Body of pancreas (tissue), 4 donors: ENCODE data around the gene PFKFB2.

ENCODE experiments used
- POLR2A ChIP-seq, 3 donors: fragments of 450-650 bp; IDR thresholded peaks; one replicate each; pipeline ENCODE4 v1.6.1; 2016; ENCODE audit warnings: antibody characterized with exemption in 3 of 3, mild to moderate bottlenecking in 2 of 3
- TF ChIP-seq, protein P1 (sequence below), 7 experiments: fragments of 450-650 bp in 4 of 7; fragments of 200-600 bp in 3 of 7; sonication (generic) in 3 of 7; IDR thresholded peaks; one replicate each; pipeline ENCODE4 v1.5.1; 2016 to 2019; ENCODE audit warnings: antibody characterized with exemption in 7 of 7

DNA sequence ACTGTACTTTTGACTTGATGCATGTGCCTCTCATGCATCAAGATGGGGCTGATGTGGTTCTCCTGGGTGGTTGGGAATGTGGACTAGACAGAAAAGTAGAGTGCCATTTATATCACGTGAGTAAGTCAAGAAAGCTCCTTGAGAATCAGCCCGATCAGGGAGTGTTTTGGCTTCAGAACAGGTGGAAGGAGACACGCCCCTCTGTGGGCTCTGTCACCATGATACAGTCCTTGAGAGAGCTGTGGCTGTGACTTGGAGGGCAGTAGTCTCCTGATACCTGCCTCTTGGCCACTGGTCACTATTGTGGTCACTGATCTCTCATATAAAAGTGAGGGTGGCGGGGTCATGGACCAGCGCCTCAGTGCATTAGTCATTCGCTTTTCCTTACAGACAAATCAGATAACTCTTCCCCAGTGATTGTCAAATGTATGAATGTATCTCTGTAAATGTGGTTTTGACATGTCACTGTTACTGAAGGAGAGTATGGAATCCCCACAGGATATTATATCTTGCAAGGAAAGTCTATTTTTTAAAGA is 26.7 kb downstream of the PFKFB2 start:
- no peak for TF ChIP-seq POLR2A (IDR thresholded peaks at IDR 0.05)
- TF ChIP-seq, protein P1, sequence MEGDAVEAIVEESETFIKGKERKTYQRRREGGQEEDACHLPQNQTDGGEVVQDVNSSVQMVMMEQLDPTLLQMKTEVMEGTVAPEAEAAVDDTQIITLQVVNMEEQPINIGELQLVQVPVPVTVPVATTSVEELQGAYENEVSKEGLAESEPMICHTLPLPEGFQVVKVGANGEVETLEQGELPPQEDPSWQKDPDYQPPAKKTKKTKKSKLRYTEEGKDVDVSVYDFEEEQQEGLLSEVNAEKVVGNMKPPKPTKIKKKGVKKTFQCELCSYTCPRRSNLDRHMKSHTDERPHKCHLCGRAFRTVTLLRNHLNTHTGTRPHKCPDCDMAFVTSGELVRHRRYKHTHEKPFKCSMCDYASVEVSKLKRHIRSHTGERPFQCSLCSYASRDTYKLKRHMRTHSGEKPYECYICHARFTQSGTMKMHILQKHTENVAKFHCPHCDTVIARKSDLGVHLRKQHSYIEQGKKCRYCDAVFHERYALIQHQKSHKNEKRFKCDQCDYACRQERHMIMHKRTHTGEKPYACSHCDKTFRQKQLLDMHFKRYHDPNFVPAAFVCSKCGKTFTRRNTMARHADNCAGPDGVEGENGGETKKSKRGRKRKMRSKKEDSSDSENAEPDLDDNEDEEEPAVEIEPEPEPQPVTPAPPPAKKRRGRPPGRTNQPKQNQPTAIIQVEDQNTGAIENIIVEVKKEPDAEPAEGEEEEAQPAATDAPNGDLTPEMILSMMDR (IDR thresholded peaks at IDR 0.05): no peak
